Camera-type eye (tissue), 1 donor: Measurements from ENCODE around the gene OR13F1. TPM values are rescaled to one million over a fixed set of nuclear protein-coding genes. Genes with fewer than 3 reads are reported as not detected.

ENCODE experiments used
- total RNA-seq: library from RNA; depleted of rRNA; stranded (reverse); fragments of >200 nt; gene quantifications from one replicate; pipeline ENCODE4 v1.2.3, GENCODE V29; 2014

OR13F1 gene, protein sequence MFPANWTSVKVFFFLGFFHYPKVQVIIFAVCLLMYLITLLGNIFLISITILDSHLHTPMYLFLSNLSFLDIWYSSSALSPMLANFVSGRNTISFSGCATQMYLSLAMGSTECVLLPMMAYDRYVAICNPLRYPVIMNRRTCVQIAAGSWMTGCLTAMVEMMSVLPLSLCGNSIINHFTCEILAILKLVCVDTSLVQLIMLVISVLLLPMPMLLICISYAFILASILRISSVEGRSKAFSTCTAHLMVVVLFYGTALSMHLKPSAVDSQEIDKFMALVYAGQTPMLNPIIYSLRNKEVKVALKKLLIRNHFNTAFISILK
- total RNA-seq: not detected

GRCh38 chr9:104503963-104504362 lies at the start of gene OR13F1:
TSS of gene OR13F1 (plus strand) at chr9:104504263. CDS start at chr9:104504263, 0 bp downstream.

DNA sequence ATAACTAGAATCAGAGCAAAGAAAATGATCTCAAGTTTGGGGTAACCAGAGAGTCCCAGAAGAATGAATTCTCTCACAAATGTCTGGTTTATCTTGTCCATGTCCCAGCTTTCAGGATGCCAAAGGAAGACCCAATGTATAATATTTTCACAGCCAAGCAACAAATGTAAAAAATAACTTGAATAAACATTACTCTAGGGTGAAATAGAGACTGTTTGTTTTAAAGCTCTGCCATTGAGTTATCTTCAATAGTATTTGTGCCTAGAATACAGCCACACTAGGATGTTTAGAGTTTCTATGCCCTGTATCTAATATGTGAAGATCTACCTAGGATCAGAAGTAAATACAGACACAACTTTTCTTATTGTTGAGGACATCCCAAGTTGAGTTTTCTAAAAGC lies 23.0 kb downstream of the OR13F1 start, which contains the start of gene OR13C4:
Gene OR13C4 (minus strand): TSS at position 101 of the 400 bp plus-strand sequence. CDS start 0 bp downstream, at position 101.

DNA sequence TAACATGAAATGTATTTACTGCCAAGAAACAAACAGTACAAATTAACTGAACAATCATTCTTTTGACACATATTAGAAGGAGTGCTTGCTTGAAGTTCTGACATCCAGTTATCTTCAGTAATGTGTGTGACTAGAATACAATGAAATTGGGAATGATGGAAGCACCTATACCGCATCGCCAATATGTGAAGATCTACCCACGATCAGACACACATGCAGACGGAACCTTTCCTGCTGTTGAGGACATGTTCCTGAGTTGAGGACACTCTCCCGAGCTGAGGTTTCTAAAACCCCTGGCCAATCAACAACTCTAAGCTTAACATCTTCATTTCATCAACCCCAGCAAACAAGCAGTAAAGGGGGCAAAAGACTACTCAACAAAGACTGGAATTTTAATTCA lies 32.7 kb downstream of the OR13F1 start, which contains the start of gene OR13C3:
Gene OR13C3 (minus strand): TSS at position 101 of the 400 bp plus-strand sequence. CDS start 133 bp downstream, outside the sequence.

Other genes with a start within 250 kb of the OR13F1 start
- not detected for gene OR13C4, start 22.9 kb downstream of the OR13F1 start, total RNA-seq
- gene OR13C3, start 32.6 kb downstream of the OR13F1 start, total RNA-seq: not detected
- gene OR13C8, start 64.9 kb downstream of the OR13F1 start, total RNA-seq: not detected
- gene OR13C5, start 95.2 kb downstream of the OR13F1 start, total RNA-seq: not detected
- not detected for gene OR13C2, start 101.4 kb downstream of the OR13F1 start, total RNA-seq
- not detected for gene OR13C9, start 113.9 kb downstream of the OR13F1 start, total RNA-seq
- not detected for gene OR13D1, start 190.3 kb downstream of the OR13F1 start, total RNA-seq
- 37.6 TPM for gene NIPSNAP3A, start 243.4 kb downstream of the OR13F1 start, total RNA-seq